Stimulated activated CD4-positive, alpha-beta T cell treated with anti-CD3 and anti-CD28 coated beads, TNF-alpha, amount 100 ng/mL, for 24 hours (primary cell): ENCODE results near the gene FLAD1.

ENCODE experiments used
- DNase-seq, 3 experiments: peaks; one replicate each; pipeline ENCODE4 v3.0.0-alpha.2; 2020; ENCODE audit warnings: low read depth in 3 of 3

Gene FLAD1

DNA sequence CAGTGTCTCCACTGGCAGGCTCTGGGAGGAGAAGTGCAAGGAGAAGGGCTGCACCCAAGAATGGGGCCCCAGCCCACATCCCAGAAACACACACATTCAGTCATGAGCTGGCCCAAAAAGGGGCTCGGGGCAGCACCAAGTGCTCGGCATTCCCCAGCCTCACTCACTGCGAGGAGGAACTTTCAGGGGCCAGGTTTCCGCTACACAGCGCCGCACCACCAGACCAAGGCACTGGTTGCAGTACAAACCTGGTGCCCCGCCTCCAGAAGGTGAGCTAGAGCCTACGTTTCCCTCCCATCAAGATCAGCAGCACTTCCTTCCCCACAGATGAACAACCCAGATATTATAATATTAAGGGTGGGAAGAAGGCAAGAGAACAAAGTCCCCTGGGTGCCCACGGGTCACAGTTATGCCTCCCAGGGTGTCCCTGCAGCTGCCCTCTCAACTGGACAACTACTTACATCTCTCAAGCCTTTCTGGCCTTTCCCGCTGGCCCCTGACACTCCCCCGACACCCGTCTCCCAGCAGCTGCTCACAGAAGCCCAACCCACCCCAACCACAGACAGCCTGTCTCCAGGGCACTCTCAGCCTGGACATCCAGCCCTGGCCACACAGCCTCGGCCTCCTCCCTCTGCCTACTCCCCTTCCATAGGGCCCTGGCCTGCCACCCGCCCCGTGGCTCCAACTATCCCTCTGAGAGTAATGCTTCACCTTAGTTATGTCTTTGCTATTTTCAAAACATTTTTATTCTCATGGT, 31.1 kb upstream of the FLAD1 start:
- peak; percentile 41 to 71 (median 47) for DNase-seq

- DNase-seq = no peak
Observed at GRCh38 chr1:154952664-154953063, 30.5 kb upstream of the FLAD1 start.

DNA sequence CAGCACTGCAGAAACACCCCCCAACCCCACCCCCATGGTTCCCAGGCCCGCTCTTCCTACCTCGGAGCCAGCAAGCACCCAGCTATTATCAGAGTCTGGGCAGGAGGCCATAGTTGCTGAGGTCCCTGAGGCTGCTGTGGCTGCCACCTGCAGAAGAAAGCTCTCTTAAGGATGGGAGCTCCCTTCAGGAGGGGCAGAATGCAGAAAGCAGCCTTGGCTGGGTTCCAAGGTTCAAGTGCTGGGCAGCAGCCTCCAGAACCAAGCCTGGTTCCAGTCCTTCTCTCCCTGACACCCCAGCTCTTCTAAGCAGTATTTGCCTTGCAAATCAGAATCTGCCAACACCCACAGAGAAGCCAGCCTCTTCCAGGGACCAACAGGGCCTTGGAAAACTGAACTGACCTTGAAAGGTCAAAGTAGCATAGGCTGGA, 29.5 kb upstream of the FLAD1 start:
- no peak for DNase-seq

GRCh38 chr1:154954541-154954940, 28.6 kb upstream of the FLAD1 start:
- DNase-seq = no peak

DNA sequence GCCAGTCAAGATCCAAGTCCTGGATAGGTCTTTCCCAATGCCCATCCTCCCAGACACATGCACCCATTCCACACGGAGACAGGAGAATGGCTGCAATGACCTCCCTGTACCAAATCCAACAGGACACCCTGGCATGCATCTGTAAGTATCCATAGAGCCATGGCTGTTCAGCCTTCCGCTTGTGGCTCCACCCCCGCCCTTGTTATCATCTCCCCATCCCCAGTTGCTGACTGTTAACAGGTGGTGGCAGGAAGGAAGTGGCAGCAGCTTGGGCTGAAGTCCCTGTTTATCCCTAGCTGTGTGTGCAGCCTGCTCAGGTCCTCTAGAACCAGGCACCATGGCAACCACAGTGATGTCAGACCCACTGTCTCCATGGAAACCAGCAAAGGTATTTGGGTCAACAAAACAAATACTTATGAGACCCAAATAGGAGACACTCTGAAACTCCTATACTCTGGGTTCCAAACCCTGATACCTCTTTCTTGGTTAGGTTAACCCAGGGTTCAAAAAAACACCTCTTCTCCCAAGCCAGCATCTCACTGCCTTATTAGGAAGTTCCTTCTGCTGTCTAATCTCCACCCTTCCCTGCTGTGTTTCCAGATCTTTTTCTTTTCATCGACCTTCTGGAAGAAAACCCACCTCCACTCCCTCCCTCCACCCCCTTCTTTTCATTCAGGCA, 28.0 kb upstream of the FLAD1 start:
- peak; percentile 46 to 78 (median 73) for DNase-seq

DNA sequence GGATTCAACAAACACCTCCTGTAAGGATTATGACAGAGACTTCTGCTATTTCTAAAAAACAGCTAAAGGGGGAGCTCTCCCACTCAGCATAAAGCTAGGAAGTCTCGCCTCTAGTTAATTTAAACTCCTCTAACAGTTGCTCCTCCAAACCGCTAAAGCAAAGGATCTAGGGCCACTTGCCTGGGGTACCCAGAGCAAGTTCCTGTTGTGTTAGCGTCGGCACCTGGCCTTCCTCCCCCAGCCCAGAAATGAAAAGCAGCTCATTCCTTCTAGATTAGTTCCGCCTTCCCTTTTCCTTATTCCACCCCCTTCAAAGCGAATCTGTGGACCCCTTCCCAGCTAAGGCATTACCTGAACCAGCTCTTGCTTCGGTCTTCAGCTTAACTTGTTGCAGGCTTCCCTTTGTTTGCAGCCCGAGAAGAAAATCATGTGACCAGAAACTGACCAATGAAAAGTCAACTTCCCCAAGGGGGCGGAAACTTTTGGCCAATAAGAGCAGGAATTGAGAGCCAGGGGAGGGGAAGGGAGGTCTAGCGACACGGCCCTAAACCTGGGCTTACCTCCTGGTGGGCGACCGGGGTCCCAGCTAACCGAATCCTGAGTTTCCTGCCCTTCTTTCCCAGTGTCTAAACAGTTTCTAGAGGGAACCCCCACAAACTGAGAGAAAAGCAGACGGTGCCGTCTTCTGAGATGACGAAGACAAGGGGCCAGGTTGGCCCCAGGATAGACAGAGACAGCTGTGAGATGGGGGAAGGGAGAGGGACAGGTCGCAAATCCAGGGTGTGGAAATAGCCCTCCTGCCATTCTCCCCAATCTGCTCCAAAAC, 27.2 kb upstream of the FLAD1 start, which contains the start of gene PBXIP1:
TSS of gene PBXIP1 (minus strand) at position 382 of the 826 bp plus-strand sequence. CDS start 2,378 bp downstream, outside the sequence.
- peak; percentile 57 to 67 (median 64) for DNase-seq

DNA sequence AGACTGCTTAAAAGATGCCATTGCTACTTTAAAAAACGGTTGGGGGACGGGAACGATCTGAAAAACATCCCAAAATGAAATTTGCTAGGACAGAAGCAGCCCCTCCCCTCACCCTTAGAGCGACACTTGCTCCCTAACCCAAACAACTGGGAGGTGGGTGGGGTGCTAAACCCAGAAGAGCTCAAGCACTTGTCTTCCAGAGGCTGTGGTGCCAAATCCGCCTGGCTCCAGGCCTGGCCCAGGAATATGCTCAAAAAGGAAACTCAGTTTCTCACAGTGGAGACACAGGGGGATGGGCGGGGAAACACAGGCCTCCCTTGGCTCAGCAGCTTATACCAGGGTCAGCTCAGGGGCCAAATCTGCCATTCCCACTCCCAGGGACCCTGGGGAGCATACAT, 26.6 kb upstream of the FLAD1 start:
- DNase-seq = no peak

GRCh38 chr1:154957091-154957657, 26.0 kb upstream of the FLAD1 start:
- DNase-seq = no peak

DNA sequence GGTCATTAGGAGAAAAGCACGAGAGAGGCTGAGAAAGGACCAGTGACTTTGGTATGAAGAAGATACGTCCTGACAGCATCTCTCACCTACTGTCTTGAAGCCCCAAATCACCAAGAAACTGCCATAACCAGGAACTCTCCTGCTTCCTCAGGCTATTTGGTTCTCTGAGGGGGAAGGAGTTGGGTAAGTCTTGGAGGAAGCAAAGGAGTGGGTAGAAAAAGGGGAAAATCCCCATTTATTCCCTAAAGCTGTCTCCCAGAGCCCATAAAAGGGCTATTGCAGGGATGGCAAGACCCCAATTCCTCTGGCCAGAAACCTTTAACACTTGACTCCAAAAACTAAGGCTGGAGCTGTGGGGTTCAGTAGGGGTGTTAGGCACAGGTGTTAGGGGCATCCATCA, 25.1 kb upstream of the FLAD1 start:
- DNase-seq = no peak

DNA sequence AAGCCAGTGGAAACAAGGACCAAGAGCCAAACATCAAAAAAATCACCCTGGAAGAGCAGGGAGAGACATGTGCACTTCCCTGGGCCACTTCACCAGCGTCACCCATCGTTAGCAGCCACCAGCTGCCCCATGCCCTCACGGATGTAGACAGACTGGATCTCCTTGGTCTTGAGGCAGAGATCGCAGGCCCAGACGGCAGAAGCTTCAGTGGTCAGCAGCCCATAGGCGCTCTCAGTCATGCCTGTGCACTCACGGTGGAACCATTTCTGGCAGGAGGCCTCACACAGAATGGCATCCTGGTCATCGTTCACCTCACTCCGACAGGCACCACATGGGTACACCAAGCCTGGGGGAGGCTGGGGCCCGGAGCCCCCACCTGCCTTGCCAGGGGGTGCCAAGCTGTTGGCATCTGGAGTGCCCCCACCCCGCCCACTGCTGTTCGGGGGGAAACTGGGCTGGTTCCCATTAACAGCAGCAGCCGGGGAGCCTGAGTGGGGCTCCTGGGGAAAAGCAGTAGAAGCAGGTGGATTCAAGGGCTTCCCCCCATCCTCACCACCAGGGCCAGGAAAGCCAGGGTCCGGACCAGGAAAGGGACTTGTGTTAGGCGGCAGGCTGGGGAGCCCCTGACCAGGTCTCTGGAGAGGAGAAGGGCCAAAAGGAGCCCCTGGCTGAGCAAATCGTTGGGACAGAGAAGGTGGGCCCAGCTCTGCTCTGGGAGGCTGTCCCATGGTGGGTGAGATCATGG, 24.3 kb upstream of the FLAD1 start:
- no peak for DNase-seq

DNA sequence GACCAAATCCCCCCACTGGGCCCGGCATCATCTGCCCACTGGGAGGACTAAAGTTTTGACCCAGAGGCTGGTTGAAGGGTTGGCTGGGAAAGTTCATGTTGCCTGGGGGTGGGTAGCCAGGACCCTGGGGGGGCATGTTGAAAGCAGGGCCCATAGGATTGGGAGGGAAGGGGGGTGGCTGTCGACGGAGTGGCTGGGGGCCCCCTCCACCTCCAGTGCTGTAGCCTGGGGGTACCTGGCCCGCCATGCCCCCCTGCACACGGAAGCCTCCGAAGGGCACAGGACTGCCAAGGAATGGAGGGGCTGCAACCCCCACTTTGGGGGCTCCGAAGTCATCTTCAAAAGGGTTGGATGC, 23.7 kb upstream of the FLAD1 start:
- no peak for DNase-seq

DNA sequence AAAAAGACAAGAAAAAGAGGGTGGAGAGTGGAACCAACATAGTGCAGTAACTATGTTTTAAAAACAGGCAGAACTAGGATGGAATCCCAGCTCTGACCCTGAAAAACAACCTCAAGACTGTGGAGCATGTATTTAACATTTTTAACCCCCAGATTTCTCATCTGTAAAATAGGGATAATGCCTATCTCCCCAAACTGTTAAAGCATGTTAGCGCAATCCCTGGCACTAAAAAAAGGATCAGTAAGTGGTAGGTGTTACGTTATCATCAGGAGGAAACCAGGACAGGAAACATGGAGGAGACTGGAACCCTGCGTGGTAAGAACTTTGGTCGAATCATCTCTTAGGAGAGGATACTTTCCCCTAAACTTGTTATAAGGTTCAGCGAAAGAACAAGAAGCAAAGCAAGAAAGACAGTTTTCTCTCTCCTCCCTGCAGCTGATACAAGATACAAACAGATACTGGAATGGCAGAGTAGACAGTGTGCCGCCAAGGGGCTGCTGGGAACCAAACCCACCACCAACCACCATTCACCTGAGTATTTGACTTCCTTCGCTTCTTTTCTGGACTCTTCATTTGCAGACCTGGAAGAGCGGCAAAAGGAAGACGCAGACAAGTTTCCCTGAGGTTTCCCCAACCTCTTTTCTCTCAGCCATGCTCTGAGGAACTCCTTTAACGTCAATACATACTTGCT, 22.6 kb upstream of the FLAD1 start:
- no peak for DNase-seq

DNA sequence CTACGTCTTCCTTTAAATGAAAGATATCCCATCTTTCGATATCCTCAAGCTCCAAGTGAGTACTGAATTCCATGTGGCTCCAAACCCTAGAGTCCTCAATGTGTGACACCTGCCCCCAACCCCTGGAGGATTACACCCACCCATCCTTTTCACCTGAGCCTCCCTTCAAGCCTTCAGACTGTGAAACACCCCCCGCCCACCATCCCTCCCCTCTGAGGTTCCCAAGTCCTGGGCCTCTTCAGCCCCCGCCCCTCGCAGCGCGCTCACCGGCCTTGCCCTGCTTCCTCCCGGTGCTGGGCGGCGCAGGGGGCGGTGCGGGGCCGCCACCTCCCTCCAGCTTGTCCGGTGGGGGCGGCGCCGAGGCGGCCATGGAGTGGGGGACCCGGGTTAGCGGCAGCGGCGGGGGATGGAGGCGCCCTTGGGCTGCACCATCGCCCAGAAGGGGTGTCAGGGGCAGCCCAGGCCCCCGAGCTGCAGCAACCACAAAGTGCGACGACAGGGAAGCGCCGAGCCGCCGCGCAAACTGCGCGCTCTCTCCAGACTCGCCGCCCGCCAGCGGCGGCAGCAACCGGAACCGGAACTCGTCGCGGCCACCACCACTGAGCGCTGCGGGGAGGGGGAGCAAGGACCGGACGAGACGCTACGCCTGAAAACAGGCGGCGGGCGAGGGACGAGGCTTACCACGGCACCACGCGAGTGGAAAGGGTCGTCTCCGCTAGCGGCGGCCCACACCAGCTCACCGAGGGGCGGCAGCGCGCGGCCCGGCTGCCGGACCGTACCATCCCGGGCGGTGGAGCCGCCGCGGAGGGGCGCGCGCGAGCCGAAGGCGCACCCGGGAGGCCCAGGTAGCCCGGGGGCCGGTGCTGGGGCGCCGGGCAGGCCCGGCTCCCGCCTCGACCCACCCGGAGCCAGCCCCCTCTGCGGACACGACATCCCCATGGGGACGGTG, 21.7 kb upstream of the FLAD1 start, which contains the start of gene PYGO2:
TSS of gene PYGO2 (minus strand) at position 576 of the 949 bp plus-strand sequence. CDS start at position 370, 206 bp downstream.
- DNase-seq = peak; percentile 64 to 85 (median 74)

DNA sequence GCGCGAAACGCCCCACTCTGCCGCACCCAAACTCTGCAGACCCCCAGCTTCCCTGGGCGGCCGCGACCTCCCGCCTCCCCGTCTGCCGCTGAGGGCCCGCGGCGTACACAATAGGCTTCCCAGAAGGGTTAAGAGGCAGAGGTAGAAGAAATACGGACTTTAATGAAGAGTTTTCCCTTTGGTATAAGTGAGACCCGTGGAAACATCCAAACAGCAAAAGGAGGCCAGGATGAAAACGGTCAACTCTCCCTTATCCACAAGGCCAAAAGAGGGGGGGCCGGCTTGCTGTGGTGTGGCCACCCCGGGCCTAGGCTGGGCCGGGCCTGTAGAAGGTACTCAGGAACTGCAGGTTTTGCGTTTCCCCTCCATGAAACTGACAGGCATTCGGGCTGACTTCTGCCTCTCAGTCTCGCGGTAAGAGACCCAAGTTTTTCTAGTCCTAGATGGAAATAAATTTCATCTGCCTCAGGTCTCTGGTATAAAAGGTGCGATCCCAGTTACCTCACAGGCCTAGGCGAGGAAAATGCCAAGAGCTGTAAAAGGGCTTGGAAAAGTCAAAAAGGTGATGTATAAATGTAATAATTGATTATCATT, 20.9 kb upstream of the FLAD1 start:
- no peak for DNase-seq

GRCh38 chr1:154962795-154963330, 20.3 kb upstream of the FLAD1 start:
- no peak for DNase-seq

DNA sequence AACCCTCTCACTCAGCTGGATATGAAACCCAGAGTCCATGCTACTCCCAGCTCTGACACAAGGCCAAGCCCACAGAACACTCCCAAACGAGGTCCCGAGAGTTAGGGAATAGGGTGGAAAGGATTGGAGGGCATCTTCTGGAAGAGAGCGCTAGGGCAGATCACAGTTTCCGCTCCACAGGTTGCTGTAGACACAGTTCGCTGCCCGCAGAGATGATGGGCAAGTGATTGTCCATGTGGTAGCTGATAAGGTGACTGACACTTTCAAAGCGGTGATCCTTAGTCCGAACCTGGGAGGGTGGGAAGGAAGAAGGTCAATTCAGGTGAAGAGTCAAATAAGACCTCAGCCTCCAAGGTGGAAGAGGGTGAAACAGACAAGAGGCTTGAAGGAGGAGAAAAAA, 19.5 kb upstream of the FLAD1 start:
- no peak for DNase-seq

DNA sequence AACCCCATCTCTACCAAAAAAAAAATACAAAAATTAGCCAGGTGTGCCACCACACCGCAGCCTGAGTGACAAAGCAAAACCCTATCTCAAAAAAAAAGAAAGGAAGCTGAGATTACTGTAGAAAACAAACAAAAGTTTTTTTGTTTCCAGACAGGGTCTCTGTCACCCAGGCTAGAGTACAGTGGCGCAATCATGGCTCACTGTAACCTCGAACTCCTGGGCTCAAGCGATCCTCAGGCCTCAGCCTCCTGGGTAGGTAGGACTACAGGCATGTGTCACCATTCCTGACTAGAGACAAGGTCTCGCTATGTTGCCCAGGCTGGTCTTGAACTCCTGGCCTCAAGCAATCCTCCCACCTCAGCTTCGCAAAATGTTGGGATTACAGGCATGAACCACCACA, 18.8 kb upstream of the FLAD1 start:
- no peak for DNase-seq

DNA sequence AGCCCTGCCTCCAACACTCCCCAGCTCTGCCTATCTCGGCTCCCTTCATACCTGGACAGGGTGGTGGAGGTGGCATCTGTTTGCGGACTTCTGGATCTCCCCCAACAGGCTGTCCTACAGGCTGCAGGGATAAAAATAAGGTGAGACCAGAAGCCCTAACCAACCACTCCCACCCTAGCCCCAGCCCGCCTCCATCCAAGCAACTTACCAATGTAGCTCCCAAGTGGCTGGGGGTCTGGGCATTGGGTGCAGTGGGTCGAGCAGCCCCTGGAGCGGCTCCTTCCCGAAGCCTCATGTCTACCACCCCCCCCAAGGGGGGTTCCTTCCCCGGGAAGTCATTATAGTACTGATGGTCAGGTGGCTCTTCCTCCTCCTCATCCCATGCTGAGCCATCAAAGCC, 17.0 kb upstream of the FLAD1 start:
- no peak for DNase-seq
